Measurements from ENCODE around the gene ARHGAP24. TPM values are rescaled to one million over a fixed set of nuclear protein-coding genes. Genes with fewer than 3 reads are reported as not detected.

Gene ARHGAP24
- total and polyA plus RNA-seq, 2 experiments from 2014 or later, result 0.21 to 0.36 TPM

DNA sequence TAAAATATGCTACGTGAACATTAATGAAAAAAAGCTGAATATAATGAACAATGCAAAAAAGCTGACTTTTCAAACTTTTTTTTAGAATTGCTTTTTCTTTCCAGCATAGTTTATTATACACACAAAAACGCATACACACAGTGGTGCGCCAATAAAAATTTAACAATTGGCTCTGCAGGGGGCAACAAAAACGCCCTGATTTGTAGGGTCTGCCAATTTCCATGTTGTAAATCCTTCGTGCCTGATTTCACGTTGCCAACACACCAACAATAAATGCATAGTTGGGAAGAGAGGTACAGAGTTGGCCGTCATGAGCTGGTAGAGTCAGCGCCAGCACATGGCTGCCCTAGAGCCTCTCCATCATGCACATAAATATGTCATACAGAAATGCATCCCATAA lies 551.8 kb downstream of the ARHGAP24 start (continued):
- TF ChIP-seq JUNB (IDR thresholded peaks at IDR 0.05; ENCODE audit: unreplicated experiment) (no peak), POLR2AphosphoS5 (IDR thresholded peaks at IDR 0.05; ENCODE audit: low read depth) (no peak), STAT1 (IDR thresholded peaks at IDR 0.05; ENCODE audit: unreplicated experiment) (no peak)

GRCh38 chr4:86031927-86032326 lies 557.0 kb downstream of the ARHGAP24 start:
- ATAC-seq, result no peak
- H3K9me3 Mint-ChIP-seq, result no peaks in the 10 kb centered on the region

More at GRCh38 chr4:86031927-86032326, 557.0 kb downstream of the ARHGAP24 start:
- Histone ChIP-seq H3K4me1 (ENCODE audit: insufficient read depth) (peaks cover 7% of the 10 kb centered on the region; the same call in 1 of the 2 replicates), H3K27ac (ENCODE audit: low read depth) (no peak overlapping the region), H3K4me2 (no peak overlapping the region), H3K4me3 (no peak overlapping the region), H3K79me2 (replicated peaks; ENCODE audit: insufficient read depth) (no peaks in the 10 kb centered on the region), H2AFZ (peak overlapping the region; percentile 15; the same call in 1 of the 2 replicates), H3K9me2 (ENCODE audit: insufficient read depth) (no peaks in the 10 kb centered on the region), H3K27me3 (ENCODE audit: insufficient read depth) (no peaks in the 10 kb centered on the region), H3F3A (replicated peaks; ENCODE audit: low read depth) (no peaks in the 10 kb centered on the region), H3K36me3 (ENCODE audit: insufficient read depth) (no peaks in the 10 kb centered on the region), H4K20me1 (replicated peaks; ENCODE audit: insufficient read depth) (no peaks in the 10 kb centered on the region)
- H3K36me3 Mint-ChIP-seq (ENCODE audit: low read depth), result peaks cover 2% of the 10 kb centered on the region; the same call in 2 of the 3 replicates
- no peaks in the 10 kb centered on the region for H3K27me3 Mint-ChIP-seq (ENCODE audit: insufficient read depth, low read depth, poor library complexity)
- peaks cover 12% of the 10 kb centered on the region for H3K4me1 Mint-ChIP-seq
- H3K27ac Mint-ChIP-seq, result peak overlapping the region; percentile 38; the same call in 1 of the 2 replicates
- no peak for TF ChIP-seq CTCF (conservative IDR thresholded peaks at IDR 0.05; ENCODE audit: low read depth in 2 of 2)
- no peak for TF ChIP-seq REST (IDR thresholded peaks at IDR 0.05; ENCODE audit: unreplicated experiment)
- no peak for TF ChIP-seq EZH2 (IDR thresholded peaks at IDR 0.05; ENCODE audit: low read depth, unreplicated experiment)
- TF ChIP-seq NANOG (IDR thresholded peaks at IDR 0.05; ENCODE audit: borderline replicate concordance), result no peak
- TF ChIP-seq CREB1 (CRISPR knock-in tag; IDR thresholded peaks at IDR 0.05; ENCODE audit: low read depth), result no peak
- TF ChIP-seq POLR2AphosphoS5 (IDR thresholded peaks at IDR 0.05; ENCODE audit: low read depth), result no peak
- TF ChIP-seq ZNF331 (CRISPR knock-in tag; IDR thresholded peaks at IDR 0.05; ENCODE audit: low read depth), result no peak
- no peak for TF ChIP-seq ETS1 (IDR thresholded peaks at IDR 0.05)
- TF ChIP-seq ZNF114 (CRISPR knock-in tag; IDR thresholded peaks at IDR 0.05), result no peak
- no peak for DNase-seq (ENCODE audit: low spot score)
- H3K4me3 Mint-ChIP-seq, result no peak overlapping the region
